OCI-LY7 (cell line): ENCODE measurements around the gene FCHSD2. TPM values are rescaled to one million over a fixed set of nuclear protein-coding genes. Genes with fewer than 3 reads are reported as not detected.

Source experiments
- BruUV-seq: library from RNA; stranded (reverse); fragments of 400-500 nt; replicated peaks from 2 replicates; lab custom pipeline; 2021; lab: Mats Ljungman, UMichigan
- CTCF ChIA-PET: fragments of 300-600 bp; sonication (Branson Sonifier 250); formaldehyde crosslinking; loops from one replicate; lab custom pipeline; 2022; ENCODE audit warnings: antibody characterized with exemption; ENCODE audit not compliant: unreplicated experiment; lab: Charles Lee
- POLR2A ChIA-PET: fragments of 300-600 bp; sonication (Branson Sonifier 250); formaldehyde crosslinking; loops from one replicate; lab custom pipeline; 2022; ENCODE audit warnings: antibody characterized with exemption; lab: Charles Lee
- DNase-seq: peaks from one replicate; pipeline ENCODE4 v3.0.0-alpha.2; 2015; ENCODE audit warnings: low spot score
- H2AFZ ChIP-seq: fragments of 200-600 bp; sonication (generic), shearing (Covaris generic); 2 replicates; pipeline ENCODE4 v1.6.1; 2014; ENCODE audit warnings: mild to moderate bottlenecking, antibody characterized with exemption, low read length, moderate library complexity
- H3K27ac ChIP-seq: fragments of 200-600 bp; sonication (generic); 2 replicates; pipeline ENCODE4 v1.5.1; 2014; ENCODE audit warnings: mixed run types, low read depth, mild to moderate bottlenecking, moderate library complexity, low read length, inconsistent platforms; ENCODE audit not compliant: poor library complexity, severe bottlenecking
- H3K36me3 ChIP-seq: fragments of 200-600 bp; sonication (generic); 2 replicates; pipeline ENCODE4 v1.6.1; 2014; ENCODE audit warnings: mild to moderate bottlenecking, antibody characterized with exemption, low read length, moderate library complexity, mixed read lengths; ENCODE audit not compliant: insufficient read depth
- H3K4me1 ChIP-seq: fragments of 200-600 bp; sonication (generic); 2 replicates; pipeline ENCODE4 v1.5.1; 2014; ENCODE audit warnings: mild to moderate bottlenecking, low read length; ENCODE audit not compliant: insufficient read depth, poor library complexity, severe bottlenecking
- H3K4me2 ChIP-seq: fragments of 200-600 bp; sonication (generic); 2 replicates; pipeline ENCODE4 v1.6.1; 2014; ENCODE audit warnings: mild to moderate bottlenecking, low read length
- H3K4me3 ChIP-seq: fragments of 200-600 bp; sonication (generic); 2 replicates; pipeline ENCODE4 v1.5.1; 2014; ENCODE audit warnings: mild to moderate bottlenecking, low read depth, low read length; ENCODE audit not compliant: poor library complexity, severe bottlenecking
- H3K79me2 ChIP-seq: fragments of 200-600 bp; sonication (generic); 2 replicates; pipeline ENCODE4 v1.6.1; 2016; ENCODE audit warnings: low read depth, mild to moderate bottlenecking, low read length, moderate library complexity, mixed read lengths; ENCODE audit not compliant: insufficient read depth
- H3K9me2 ChIP-seq: fragments of 200-600 bp; sonication (generic); 2 replicates; pipeline ENCODE4 v1.6.1; 2016; ENCODE audit warnings: mild to moderate bottlenecking, low read length, mixed read lengths; ENCODE audit not compliant: insufficient read depth
- H3K9me3 ChIP-seq: fragments of 200-600 bp; sonication (generic); 2 replicates; pipeline ENCODE4 v1.6.1; 2014; ENCODE audit warnings: mild to moderate bottlenecking, mixed run types, low read length, mixed read lengths
- H4K20me1 ChIP-seq: fragments of 200-600 bp; sonication (generic); 2 replicates; pipeline ENCODE4 v1.6.1; 2014; ENCODE audit warnings: mild to moderate bottlenecking, antibody characterized with exemption, low read length, moderate library complexity, mixed read lengths; ENCODE audit not compliant: insufficient read depth
- CTCF ChIP-seq: fragments of 200-600 bp; sonication (generic); conservative IDR thresholded peaks from 2 replicates; pipeline ENCODE4 v1.5.1; 2014; ENCODE audit warnings: mild to moderate bottlenecking, antibody characterized with exemption, low read length, moderate library complexity, mixed read lengths
- EZH2phosphoT487 ChIP-seq: fragments of 200-600 bp; sonication (generic); IDR thresholded peaks from 2 replicates; pipeline ENCODE4 v1.6.1; 2018; ENCODE audit warnings: low read depth, borderline replicate concordance, mild to moderate bottlenecking, mixed run types, antibody characterized with exemption, low read length, moderate library complexity, mixed read lengths
- intact Hi-C: fragments of 100-400 bp; cut with micrococcal nuclease; formaldehyde crosslinking; loops from one replicate; pipeline ENCODE4 v1.10.0; 2022; ENCODE audit not compliant: unreplicated experiment
- total RNA-seq, 2 experiments: library from RNA; depleted of rRNA in 1 of 2; stranded (reverse); fragments of >200 nt in 1 of 2; shearing (Covaris generic) in 1 of 2; gene quantifications; 2 replicates each; pipeline ENCODE4 v1.2.3, GENCODE V29; 2014 to 2022

The FCHSD2 gene
- total RNA-seq, 2 experiments from 2014 or later, result 39.0 to 147 TPM

GRCh38 chr11:73139476-73140198, 2.5 kb downstream of the FCHSD2 start:
- H3K4me3 ChIP-seq, result peak overlapping the region; percentile 80
- H3K4me2 ChIP-seq, result peak overlapping the region; percentile 79
- peak overlapping the region; percentile 97 for H3K27ac ChIP-seq

GRCh38 chr11:73137944-73138274, 4.2 kb downstream of the FCHSD2 start:
- Histone ChIP-seq H2AFZ (no peak overlapping the region), H4K20me1 (peaks cover 13% of the 10 kb centered on the region; the same call in 1 of the 2 replicates), H3K9me2 (no peaks in the 10 kb centered on the region), H3K4me2 (peak overlapping the region; percentile 79), H3K36me3 (peaks cover 87% of the 10 kb centered on the region), H3K9me3 (peaks cover 4% of the 10 kb centered on the region; the same call in 1 of the 2 replicates), H3K4me3 (peak overlapping the region; percentile 80), H3K4me1 (peaks cover 52% of the 10 kb centered on the region), H3K27ac (peak overlapping the region; percentile 42), H3K79me2 (peaks cover 90% of the 10 kb centered on the region)
- DNase-seq, result no peak
- intact Hi-C loops, result no loop called here
- TF ChIP-seq EZH2phosphoT487 (no peak), CTCF (no peak)
- no TSS peak for BruUV-seq
- ChIA-PET POLR2A (interaction anchor here (0.6 to 2.8 kb wide), 8 partner anchors 12 to 89 kb away, joined by 3 to 16 read pairs (median 4); no protein-coding TSS in a partner anchor), CTCF (interaction anchor here (0.7 to 1.4 kb wide), 3 partner anchors 13 to 21 kb away, joined by 3 to 4 read pairs (median 3); no protein-coding TSS in a partner anchor)

More at GRCh38 chr11:73139476-73140198, 2.5 kb downstream of the FCHSD2 start:
- peaks cover 13% of the 10 kb centered on the region; the same call in 1 of the 2 replicates for H4K20me1 ChIP-seq
- peaks cover 70% of the 10 kb centered on the region for H3K36me3 ChIP-seq
- no peaks in the 10 kb centered on the region for H3K9me2 ChIP-seq
- intact Hi-C loops, result loop anchor here (5.0 kb wide), 1 partner anchor 217 kb away; no protein-coding TSS in a partner anchor
- H3K79me2 ChIP-seq, result peaks cover 75% of the 10 kb centered on the region
- H3K4me1 ChIP-seq, result peaks cover 67% of the 10 kb centered on the region
- CTCF ChIA-PET, result no interaction called here
- no peak overlapping the region for H2AFZ ChIP-seq
- peaks cover 4% of the 10 kb centered on the region; the same call in 1 of the 2 replicates for H3K9me3 ChIP-seq
- POLR2A ChIA-PET, result interaction anchor here (0.9 to 1.4 kb wide), 2 partner anchors 12 to 37 kb away, joined by 5 to 8 read pairs; no protein-coding TSS in a partner anchor
- no peak for DNase-seq
- no peak for TF ChIP-seq EZH2phosphoT487
- TF ChIP-seq CTCF, result no peak
- no TSS peak for BruUV-seq
